Measurements from ENCODE around the gene PSMG3.

- TF ChIP-seq OSR1 (CRISPR knock-in tag; IDR thresholded peaks at IDR 0.05) (no peak), ZNF70 (CRISPR knock-in tag; IDR thresholded peaks at IDR 0.05) (no peak), ESRRG (CRISPR knock-in tag; IDR thresholded peaks at IDR 0.05) (no peak), CSDC2 (CRISPR knock-in tag; IDR thresholded peaks at IDR 0.05) (no peak), ZFP3 (CRISPR knock-in tag; IDR thresholded peaks at IDR 0.05) (no peak), ZFP30 (CRISPR knock-in tag; IDR thresholded peaks at IDR 0.05) (no peak), ARNTL (CRISPR knock-in tag; IDR thresholded peaks at IDR 0.05; ENCODE audit: borderline replicate concordance, low read depth) (no peak), ZNF8 (CRISPR knock-in tag; IDR thresholded peaks at IDR 0.05) (no peak), ZC3H10 (CRISPR knock-in tag; IDR thresholded peaks at IDR 0.05) (no peak), TCF4 (CRISPR knock-in tag; IDR thresholded peaks at IDR 0.05; ENCODE audit: borderline replicate concordance) (no peak)
- TF ChIP-seq, protein P1, sequence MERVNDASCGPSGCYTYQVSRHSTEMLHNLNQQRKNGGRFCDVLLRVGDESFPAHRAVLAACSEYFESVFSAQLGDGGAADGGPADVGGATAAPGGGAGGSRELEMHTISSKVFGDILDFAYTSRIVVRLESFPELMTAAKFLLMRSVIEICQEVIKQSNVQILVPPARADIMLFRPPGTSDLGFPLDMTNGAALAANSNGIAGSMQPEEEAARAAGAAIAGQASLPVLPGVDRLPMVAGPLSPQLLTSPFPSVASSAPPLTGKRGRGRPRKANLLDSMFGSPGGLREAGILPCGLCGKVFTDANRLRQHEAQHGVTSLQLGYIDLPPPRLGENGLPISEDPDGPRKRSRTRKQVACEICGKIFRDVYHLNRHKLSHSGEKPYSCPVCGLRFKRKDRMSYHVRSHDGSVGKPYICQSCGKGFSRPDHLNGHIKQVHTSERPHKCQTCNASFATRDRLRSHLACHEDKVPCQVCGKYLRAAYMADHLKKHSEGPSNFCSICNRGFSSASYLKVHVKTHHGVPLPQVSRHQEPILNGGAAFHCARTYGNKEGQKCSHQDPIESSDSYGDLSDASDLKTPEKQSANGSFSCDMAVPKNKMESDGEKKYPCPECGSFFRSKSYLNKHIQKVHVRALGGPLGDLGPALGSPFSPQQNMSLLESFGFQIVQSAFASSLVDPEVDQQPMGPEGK (CRISPR knock-in tag; IDR thresholded peaks at IDR 0.05; ENCODE audit: borderline replicate concordance) = no peak
- TF ChIP-seq, protein P2, sequence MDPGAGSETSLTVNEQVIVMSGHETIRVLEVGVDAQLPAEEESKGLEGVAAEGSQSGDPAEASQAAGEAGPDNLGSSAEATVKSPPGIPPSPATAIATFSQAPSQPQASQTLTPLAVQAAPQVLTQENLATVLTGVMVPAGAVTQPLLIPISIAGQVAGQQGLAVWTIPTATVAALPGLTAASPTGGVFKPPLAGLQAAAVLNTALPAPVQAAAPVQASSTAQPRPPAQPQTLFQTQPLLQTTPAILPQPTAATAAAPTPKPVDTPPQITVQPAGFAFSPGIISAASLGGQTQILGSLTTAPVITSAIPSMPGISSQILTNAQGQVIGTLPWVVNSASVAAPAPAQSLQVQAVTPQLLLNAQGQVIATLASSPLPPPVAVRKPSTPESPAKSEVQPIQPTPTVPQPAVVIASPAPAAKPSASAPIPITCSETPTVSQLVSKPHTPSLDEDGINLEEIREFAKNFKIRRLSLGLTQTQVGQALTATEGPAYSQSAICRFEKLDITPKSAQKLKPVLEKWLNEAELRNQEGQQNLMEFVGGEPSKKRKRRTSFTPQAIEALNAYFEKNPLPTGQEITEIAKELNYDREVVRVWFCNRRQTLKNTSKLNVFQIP (CRISPR knock-in tag; IDR thresholded peaks at IDR 0.05; ENCODE audit: borderline replicate concordance, low read depth) = no peak
Observed at GRCh38 chr7:1591876-1592275, 22.0 kb upstream of the PSMG3 start.

Measured in SK-N-SH treated with all-trans-retinoic acid at 6 μM for 48 hours (cell line).